ENCODE data around the gene TFB1M.
"Not testable (repeated sequence)": the region's sequence is repeated elsewhere in the genome, so short reads cannot be mapped to it uniquely, and the experiment has no call there.

The TFB1M gene

GRCh38 chr6:155329460-155330132 lies 15.3 kb upstream of the TFB1M start:
- DNase-seq (ENCODE audit: low read depth) = no peak

- DNase-seq (ENCODE audit: low read depth) = no peak
Measured at GRCh38 chr6:155328539-155329459, 14.5 kb upstream of the TFB1M start.

GRCh38 chr6:155328074-155328538 lies 13.8 kb upstream of the TFB1M start:
- no peak for DNase-seq (ENCODE audit: low read depth)

GRCh38 chr6:155327326-155328073 lies 13.2 kb upstream of the TFB1M start:
- peak; percentile 74 for DNase-seq (ENCODE audit: low read depth)

- DNase-seq (ENCODE audit: low read depth) = no peak
Measured at GRCh38 chr6:155325700-155326516, 11.6 kb upstream of the TFB1M start.

GRCh38 chr6:155324993-155325392 lies 10.7 kb upstream of the TFB1M start:
- no peak for DNase-seq (ENCODE audit: low read depth)

- DNase-seq (ENCODE audit: low read depth) = no peak
Measured at GRCh38 chr6:155324172-155324571, 9.9 kb upstream of the TFB1M start.

- no peak for DNase-seq (ENCODE audit: low read depth)
Measured at GRCh38 chr6:155319902-155320301, 5.6 kb upstream of the TFB1M start.

GRCh38 chr6:155317186-155317585 lies 2.9 kb upstream of the TFB1M start:
- DNase-seq (ENCODE audit: low read depth) = peak; percentile 52

- no peak for DNase-seq (ENCODE audit: low read depth)
Measured at GRCh38 chr6:155316419-155316818, 2.1 kb upstream of the TFB1M start.

GRCh38 chr6:155315516-155315871 lies 1.2 kb upstream of the TFB1M start:
- peak; percentile 21 for DNase-seq (ENCODE audit: low read depth)

- DNase-seq (ENCODE audit: low read depth) = peak; percentile 90
Measured at GRCh38 chr6:155314773-155315515, 660 bp upstream of the TFB1M start.

- DNase-seq (ENCODE audit: low read depth) = peak; percentile 71
Measured at GRCh38 chr6:155313602-155314091, 637 bp downstream of the TFB1M start.

- DNase-seq (ENCODE audit: low read depth) = not testable (repeated sequence)
Measured at GRCh38 chr6:155312950-155313349, 1.3 kb downstream of the TFB1M start.

- no peak for DNase-seq (ENCODE audit: low read depth)
Measured at GRCh38 chr6:155311583-155311982, 2.7 kb downstream of the TFB1M start.

GRCh38 chr6:155311086-155311485 lies 3.2 kb downstream of the TFB1M start:
- DNase-seq (ENCODE audit: low read depth) = peak; percentile 17

GRCh38 chr6:155310596-155310995 lies 3.7 kb downstream of the TFB1M start:
- peak; percentile 89 for DNase-seq (ENCODE audit: low read depth)

GRCh38 chr6:155309150-155309549 lies 5.1 kb downstream of the TFB1M start:
- DNase-seq (ENCODE audit: low read depth) = peak; percentile 55

- DNase-seq (ENCODE audit: low read depth) = no peak
Measured at GRCh38 chr6:155306958-155307357, 7.3 kb downstream of the TFB1M start.

GRCh38 chr6:155303361-155303870 lies 10.9 kb downstream of the TFB1M start:
- DNase-seq (ENCODE audit: low read depth) = no peak

Measured in ELR (cell line).